Naive B cell (primary cell): Measurements from ENCODE around the gene KLC3. TPM values are rescaled to one million over a fixed set of nuclear protein-coding genes. Genes with fewer than 3 reads are reported as not detected.

Experiments
- ATAC-seq, 2 donors: fragments of 150-1000 bp; cut with Tn5 transposase; 2 replicates each; pipeline ENCODE4 v1.10.0; 2021; ENCODE audit warnings: low read depth in 2 of 2, mild to moderate bottlenecking in 2 of 2, moderate library complexity in 2 of 2
- DNase-seq: peaks from one replicate; pipeline ENCODE4 v3.0.0; 2022
- H3K27ac Mint-ChIP-seq, 6 donors: one replicate each; pipeline ENCODE4 v1.8.0; 2020 to 2022; ENCODE audit warnings: mild to moderate bottlenecking in 6 of 6, mixed read lengths in 6 of 6, moderate library complexity in 5 of 6, inconsistent platforms in 2 of 6
- H3K27me3 Mint-ChIP-seq, 3 donors: one replicate each; pipeline ENCODE4 v1.8.0; 2021 to 2022; ENCODE audit warnings: mixed read lengths in 3 of 3, mild to moderate bottlenecking in 1 of 3
- H3K36me3 Mint-ChIP-seq, 2 donors: one replicate each; pipeline ENCODE4 v1.8.0; 2020 to 2022; ENCODE audit warnings: mixed read lengths in 2 of 2, inconsistent platforms in 1 of 2, mild to moderate bottlenecking in 1 of 2
- H3K4me1 Mint-ChIP-seq, 3 donors: one replicate each; pipeline ENCODE4 v1.8.0; 2020 to 2022; ENCODE audit warnings: mixed read lengths in 3 of 3, inconsistent platforms in 1 of 3, mild to moderate bottlenecking in 1 of 3, moderate library complexity in 1 of 3
- H3K4me3 Mint-ChIP-seq, 8 donors: one replicate each; pipeline ENCODE4 v1.8.0; 2020 to 2022; ENCODE audit warnings: mild to moderate bottlenecking in 8 of 8, mixed read lengths in 8 of 8, moderate library complexity in 8 of 8, inconsistent platforms in 2 of 8
- H3K9me3 Mint-ChIP-seq, 7 donors: one replicate each; pipeline ENCODE4 v1.8.0; 2020 to 2022; ENCODE audit warnings: mixed read lengths in 7 of 7, mild to moderate bottlenecking in 5 of 7, inconsistent platforms in 2 of 7, moderate library complexity in 1 of 7
- polyA plus RNA-seq, 6 donors: library from polyadenylated mRNA; unstranded; fragments of 300-500 nt; fragmentation: Illumina TruSeq; gene quantifications; one replicate each; pipeline ENCODE4 v1.2.3, GENCODE V29; 2021; ENCODE audit warnings: low read depth in 6 of 6

Gene KLC3
- polyA plus RNA-seq, 6 donors from 2014 or later = not detected

GRCh38 chr19:45368737-45369340, 28.3 kb downstream of the KLC3 start:
- Mint-ChIP-seq H3K36me3 (no peaks in the 10 kb centered on the region), H3K9me3 (peaks cover 0 to 1% (median 0%) of the 10 kb centered on the region in 7 donors), H3K27me3 (no peaks in the 10 kb centered on the region), H3K4me3 (peak overlapping the region in 7 of 8 donors; percentile 19 to 97 (median 53)), H3K27ac (no peak overlapping the region), H3K4me1 (peaks cover 10 to 24% (median 12%) of the 10 kb centered on the region in 3 donors)
- no peak for DNase-seq
- no peak for ATAC-seq

- peaks cover 0 to 2% (median 0%) of the 10 kb centered on the region in 7 donors for H3K9me3 Mint-ChIP-seq
- H3K27ac Mint-ChIP-seq = peak within 1 kb of the TSS; percentile 60 to 97 (median 96)
- peak within 1 kb of the TSS; percentile 75 to 99 (median 96) for H3K4me3 Mint-ChIP-seq
- no peaks in the 10 kb centered on the region for H3K36me3 Mint-ChIP-seq
- peak; percentile 100 for DNase-seq
- peak; percentile 99 for ATAC-seq
- peaks cover 10 to 24% (median 16%) of the 10 kb centered on the region in 3 donors for H3K4me1 Mint-ChIP-seq
- H3K27me3 Mint-ChIP-seq = peaks cover 0 to 9% (median 8%) of the 10 kb centered on the region in 3 donors
These were observed 30.1 kb downstream of the KLC3 start, which contains the start of gene ERCC2 for GRCh38 chr19:45370410-45371204. Gene ERCC2 (minus strand): TSS chr19:45370573. CDS start chr19:45370540, 33 bp downstream.

GRCh38 chr19:45376045-45376724, 35.6 kb downstream of the KLC3 start:
- no peaks in the 10 kb centered on the region for H3K36me3 Mint-ChIP-seq
- H3K9me3 Mint-ChIP-seq = peaks cover 0 to 2% (median 0%) of the 10 kb centered on the region in 7 donors

GRCh38 chr19:45380107-45380506, 39.6 kb downstream of the KLC3 start:
- Mint-ChIP-seq H3K27ac (no peak overlapping the region), H3K4me1 (peaks cover 0 to 3% (median 0%) of the 10 kb centered on the region in 3 donors)

More at GRCh38 chr19:45376045-45376724, 35.6 kb downstream of the KLC3 start:
- Mint-ChIP-seq H3K4me3 (peak overlapping the region in 1 of 8 donors; percentile 74), H3K4me1 (peaks cover 0 to 4% (median 0%) of the 10 kb centered on the region in 3 donors), H3K27me3 (peaks cover 0 to 9% (median 8%) of the 10 kb centered on the region in 3 donors), H3K27ac (peak overlapping the region in 1 of 6 donors; percentile 52)
- ATAC-seq (no peak), DNase-seq (no peak)

GRCh38 chr19:45382426-45382825, 41.9 kb downstream of the KLC3 start:
- Mint-ChIP-seq H3K4me3 (no peak overlapping the region), H3K27me3 (peaks cover 8 to 31% (median 19%) of the 10 kb centered on the region in 3 donors), H3K27ac (peak overlapping the region in 1 of 6 donors; percentile 38), H3K9me3 (no peaks in the 10 kb centered on the region), H3K4me1 (peaks cover 0 to 10% (median 7%) of the 10 kb centered on the region in 3 donors), H3K36me3 (no peaks in the 10 kb centered on the region)
- no peak for ATAC-seq
- DNase-seq = no peak

More at GRCh38 chr19:45380107-45380506, 39.6 kb downstream of the KLC3 start:
- H3K36me3 Mint-ChIP-seq = no peaks in the 10 kb centered on the region
- DNase-seq (no peak), ATAC-seq (no peak)
- no peaks in the 10 kb centered on the region for H3K9me3 Mint-ChIP-seq
- H3K4me3 Mint-ChIP-seq = no peak overlapping the region
- H3K27me3 Mint-ChIP-seq = peaks cover 4 to 18% (median 7%) of the 10 kb centered on the region in 3 donors

GRCh38 chr19:45385392-45386221, 45.1 kb downstream of the KLC3 start:
- DNase-seq (no peak), ATAC-seq (peak in 1 of 2 donors; percentile 30)
- Mint-ChIP-seq H3K9me3 (no peaks in the 10 kb centered on the region), H3K27ac (no peak overlapping the region), H3K4me1 (peaks cover 0 to 10% (median 7%) of the 10 kb centered on the region in 3 donors), H3K27me3 (peaks cover 8 to 31% (median 19%) of the 10 kb centered on the region in 3 donors), H3K4me3 (no peak overlapping the region), H3K36me3 (no peaks in the 10 kb centered on the region)

GRCh38 chr19:45391346-45391745, 50.8 kb downstream of the KLC3 start:
- Mint-ChIP-seq H3K36me3 (no peaks in the 10 kb centered on the region), H3K9me3 (no peaks in the 10 kb centered on the region), H3K4me3 (no peak overlapping the region), H3K4me1 (peaks cover 2 to 9% (median 7%) of the 10 kb centered on the region in 3 donors), H3K27me3 (peaks cover 0 to 11% (median 10%) of the 10 kb centered on the region in 3 donors), H3K27ac (peak overlapping the region in 2 of 6 donors; percentile 12 to 65)
- no peak for ATAC-seq
- no peak for DNase-seq

- ATAC-seq (no peak), DNase-seq (no peak)
- no peak overlapping the region for H3K4me3 Mint-ChIP-seq
- H3K27ac Mint-ChIP-seq = peak overlapping the region in 1 of 6 donors; percentile 12
- peaks cover 2 to 14% (median 11%) of the 10 kb centered on the region in 3 donors for H3K27me3 Mint-ChIP-seq
- peaks cover 5 to 9% (median 7%) of the 10 kb centered on the region in 3 donors for H3K4me1 Mint-ChIP-seq
- H3K9me3 Mint-ChIP-seq = no peaks in the 10 kb centered on the region
- H3K36me3 Mint-ChIP-seq = no peaks in the 10 kb centered on the region
These were observed 51.5 kb downstream of the KLC3 start for GRCh38 chr19:45391871-45392665.

GRCh38 chr19:45395821-45396617, 55.5 kb downstream of the KLC3 start:
- Mint-ChIP-seq H3K4me1 (peaks cover 20 to 24% (median 21%) of the 10 kb centered on the region in 3 donors), H3K27me3 (peaks cover 18 to 36% (median 28%) of the 10 kb centered on the region in 3 donors), H3K9me3 (no peaks in the 10 kb centered on the region), H3K4me3 (peak overlapping the region in 1 of 8 donors; percentile 15), H3K36me3 (no peaks in the 10 kb centered on the region), H3K27ac (no peak overlapping the region)
- DNase-seq = no peak
- no peak for ATAC-seq

- DNase-seq = no peak
- Mint-ChIP-seq H3K27me3 (peaks cover 33 to 63% (median 45%) of the 10 kb centered on the region in 3 donors), H3K9me3 (no peaks in the 10 kb centered on the region), H3K4me1 (peaks cover 36 to 45% (median 39%) of the 10 kb centered on the region in 3 donors), H3K4me3 (peak overlapping the region in 1 of 8 donors; percentile 50), H3K27ac (no peak overlapping the region), H3K36me3 (no peaks in the 10 kb centered on the region)
- ATAC-seq = no peak
These were observed 59.6 kb downstream of the KLC3 start for GRCh38 chr19:45400192-45400591.
